Transverse colon (tissue), 4 donors: ENCODE results near the gene KNOP1. TPM values are rescaled to one million over a fixed set of nuclear protein-coding genes. Genes with fewer than 3 reads are reported as not detected.

ENCODE experiments used
- DNase-seq: peaks from one replicate; pipeline ENCODE4 v3.0.0-alpha.2; 2019
- H3K27ac ChIP-seq, 4 donors: fragments of 200-600 bp; sonication (generic); 2 replicates each; pipeline ENCODE4 v1.5.1; 2016 to 2018; ENCODE audit warnings: inconsistent platforms in 4 of 4
- H3K27me3 ChIP-seq: fragments of 200-600 bp; sonication (generic); 2 replicates; pipeline ENCODE4 v1.5.1; 2017; ENCODE audit warnings: inconsistent platforms
- H3K36me3 ChIP-seq, 4 donors: fragments of 200-600 bp; sonication (generic); 2 replicates each; pipeline ENCODE4 v1.5.1; 2017 to 2019; ENCODE audit warnings: inconsistent platforms in 4 of 4
- H3K4me1 ChIP-seq, 4 donors: fragments of 200-600 bp; sonication (generic); 2 replicates each; pipeline ENCODE4 v1.5.1; 2017 to 2020; ENCODE audit warnings: inconsistent platforms in 4 of 4
- H3K4me3 ChIP-seq, 4 donors: fragments of 200-600 bp; sonication (generic); 1 replicate in 1 of 4; 2 replicates in 3 of 4; pipeline versions ENCODE4 v1.5.1 to v1.6.1; 2017 to 2019; ENCODE audit warnings: inconsistent platforms in 4 of 4
- H3K9me3 ChIP-seq, 2 donors: fragments of 200-600 bp; sonication (generic); 2 replicates each; pipeline ENCODE4 v1.5.1; 2017 to 2019; ENCODE audit warnings: inconsistent platforms in 2 of 2
- CTCF ChIP-seq, 5 experiments: fragments of 200-600 bp in 3 of 5; fragments of 450-650 bp in 2 of 5; sonication (generic) in 3 of 5; IDR thresholded peaks; 1 replicate in 2 of 5; 2 replicates in 3 of 5; pipeline ENCODE4 v1.5.1; 2016 to 2017; ENCODE audit warnings: antibody characterized with exemption in 5 of 5, inconsistent platforms in 3 of 5, mild to moderate bottlenecking in 2 of 5, moderate library complexity in 1 of 5
- EP300 ChIP-seq: sonication (generic); formaldehyde crosslinking; IDR thresholded peaks from one replicate; pipeline ENCODE4 v1.6.1; 2017; ENCODE audit warnings: antibody characterized with exemption, low read depth
- POLR2A ChIP-seq: fragments of 450-650 bp; IDR thresholded peaks from one replicate; pipeline ENCODE4 v1.6.1; 2016; ENCODE audit warnings: antibody characterized with exemption, mild to moderate bottlenecking, moderate library complexity
- POLR2AphosphoS5 ChIP-seq, 3 donors: sonication (generic); formaldehyde crosslinking; IDR thresholded peaks; one replicate each; pipeline ENCODE4 v1.6.1; 2016; ENCODE audit warnings: antibody characterized with exemption in 3 of 3
- WGBS, 2 donors: methylation state at CpG; one replicate each; pipeline ENCODE4 v1.1.5; 2018; ENCODE audit warnings: low coverage in 1 of 2; 5-methylcytosine and 5-hydroxymethylcytosine counted together
- in situ Hi-C, 4 donors: fragments of 200-750 bp; cut with MboI; loops; one replicate each; pipeline versions ENCODE4 v1.15.0 to v1.15.1; 2017; ENCODE audit warnings: low sequenced_read_pairs in 3 of 4, low pct_ligation_motif_present in 1 of 4, low pct_unique_long_range_greater_than_20kb in 1 of 4
- intact Hi-C: fragments of 100-400 bp; cut with DNase I; formaldehyde crosslinking; loops from one replicate; pipeline ENCODE4 v1.15.1; 2023; ENCODE audit warnings: low total_unique reads
- total RNA-seq, 4 donors: library from RNA; depleted of rRNA; stranded (reverse); fragments of >200 nt; gene quantifications; one replicate each; pipeline ENCODE4 v1.1.0, GENCODE V29; 2016

Gene KNOP1
- total RNA-seq, 4 donors from 2014 or later = 4.4 to 25.8 (median 12.7) TPM

GRCh38 chr16:19655242-19655777 lies 62.7 kb downstream of the KNOP1 start:
- H3K9me3 ChIP-seq = no peaks in the 10 kb centered on the region
- WGBS, 2 donors = 93 to 95% methylated on average over 3 to 9 of the region's 9 CpGs
- no peaks in the 10 kb centered on the region for H3K27me3 ChIP-seq
- in situ Hi-C loops = no loop called here
- H3K4me1 ChIP-seq = no peaks in the 10 kb centered on the region
- H3K36me3 ChIP-seq = peaks cover 0 to 24% (median 5%) of the 10 kb centered on the region in 4 donors
- no peak for DNase-seq
- H3K4me3 ChIP-seq = no peak overlapping the region
- no peak overlapping the region for H3K27ac ChIP-seq
- TF ChIP-seq POLR2AphosphoS5 (IDR thresholded peaks at IDR 0.05) = no peak
- TF ChIP-seq CTCF (IDR thresholded peaks at IDR 0.05) = no peak
- TF ChIP-seq EP300 = no peak
- no peak for TF ChIP-seq POLR2A
- intact Hi-C loops = no loop called here

GRCh38 chr16:19654147-19654546 lies 63.9 kb downstream of the KNOP1 start:
- TF ChIP-seq POLR2A (no peak), EP300 (no peak), POLR2AphosphoS5 (IDR thresholded peaks at IDR 0.05) (no peak), CTCF (IDR thresholded peaks at IDR 0.05) (no peak)
- Histone ChIP-seq H3K27me3 (no peaks in the 10 kb centered on the region), H3K36me3 (peaks cover 0 to 24% (median 5%) of the 10 kb centered on the region in 4 donors), H3K4me3 (no peak overlapping the region), H3K9me3 (no peaks in the 10 kb centered on the region), H3K27ac (no peak overlapping the region), H3K4me1 (no peaks in the 10 kb centered on the region)
- DNase-seq = no peak
- intact Hi-C loops (no loop called here), in situ Hi-C loops (no loop called here)
- 93% methylated on average over 3 to 9 of the region's 9 CpGs for WGBS, 2 donors

Other genes with a start within 250 kb of the KNOP1 start
- 100 to 1,000 TPM in 2 of 4 donors, 10 to 100 TPM in 2; 47.5 to 120 (median 96.8) TPM for gene GDE1, start 196.1 kb downstream of the KNOP1 start, total RNA-seq
- gene CCP110, start 194.3 kb downstream of the KNOP1 start, total RNA-seq = 10 to 100 TPM in 3 of 4 donors, 1 to 10 TPM in 1; 7.1 to 43.4 (median 14.2) TPM
- 10 to 100 TPM; 40.0 to 89.8 (median 51.5) TPM for gene VPS35L, start 162.5 kb downstream of the KNOP1 start, total RNA-seq
- 10 to 100 TPM in 3 of 4 donors, 1 to 10 TPM in 1; 8.3 to 18.2 (median 12.7) TPM for gene IQCK, start within 50 bp of the KNOP1 start, total RNA-seq
- 10 to 100 TPM in 1 of 4 donors, 1 to 10 TPM in 3; 1.9 to 17.3 (median 5.1) TPM for gene GPRC5B, start 166.6 kb upstream of the KNOP1 start, total RNA-seq